GM12878 (cell line): ENCODE measurements around the gene RNF167. TPM values are rescaled to one million over a fixed set of nuclear protein-coding genes. Genes with fewer than 3 reads are reported as not detected.

Experiments used
- ATAC-seq: fragments of 200-7000 bp; cut with Tn5 transposase; 3 replicates; pipeline ENCODE4 v1.9.1; 2020; ENCODE audit warnings: mild to moderate bottlenecking, moderate library complexity
- BruUV-seq: library from RNA; stranded (reverse); fragments of 400-500 nt; replicated peaks from 2 replicates; lab custom pipeline; 2021; lab: Mats Ljungman, UMichigan
- CTCF ChIA-PET: fragments of 300-600 bp; sonication (Branson Sonifier 250); formaldehyde crosslinking; extraction: SDS; loops from one replicate; lab custom pipeline; 2021; ENCODE audit warnings: inconsistent platforms; lab: Yijun Ruan, JAX
- POLR2A ChIA-PET: fragments of 350-600 bp; formaldehyde crosslinking; extraction: SDS; loops from one replicate; lab custom pipeline; 2021; ENCODE audit warnings: inconsistent platforms; lab: Charles Lee
- RAD21 ChIA-PET: fragments of 300-600 bp; sonication (Branson Sonifier 250); formaldehyde crosslinking; loops from one replicate; lab custom pipeline; 2023; ENCODE audit warnings: antibody characterized with exemption; ENCODE audit not compliant: unreplicated experiment; lab: Charles Lee
- SMC1A ChIA-PET: fragments of 300-600 bp; sonication (Branson Sonifier 250); formaldehyde crosslinking; loops from one replicate; lab custom pipeline; 2023; ENCODE audit not compliant: unreplicated experiment, uncharacterized antibody; lab: Charles Lee
- DNase-seq: peaks from one replicate; pipeline ENCODE4 v3.0.0-alpha.2; 2011; ENCODE audit warnings: low read depth, low spot score
- FAIRE-seq: peaks from 3 replicates; lab custom pipeline; 2011; peaks lifted over from hg19 to GRCh38; lab: Jason Lieb, UNC
- H2AFZ ChIP-seq: 2 replicates; pipeline ENCODE4 v1.6.0; 2011; ENCODE audit warnings: low read depth, low read length, control low read depth; ENCODE audit not compliant: control insufficient read depth
- H3K27ac ChIP-seq: 2 replicates; pipeline ENCODE4 v1.5.1; 2011; ENCODE audit warnings: control low read depth; ENCODE audit not compliant: control insufficient read depth, insufficient read depth
- H3K27me3 ChIP-seq, 2 experiments: replicated peaks in 1 of 2; 2 replicates each; pipeline versions ENCODE4 v1.6.0 to v1.6.1; 2011; ENCODE audit warnings: low read length in 1 of 2; ENCODE audit not compliant: control insufficient read depth in 2 of 2, insufficient read depth in 2 of 2
- H3K36me3 ChIP-seq, 2 experiments: 2 replicates each; pipeline ENCODE4 v1.5.1; 2011; ENCODE audit warnings: low read length in 1 of 2; ENCODE audit not compliant: control insufficient read depth in 2 of 2, insufficient read depth in 2 of 2
- H3K4me1 ChIP-seq: 2 replicates; pipeline ENCODE4 v1.6.1; 2011; ENCODE audit warnings: mild to moderate bottlenecking, low read length, moderate library complexity, mixed read lengths; ENCODE audit not compliant: control insufficient read depth, insufficient read depth
- H3K4me2 ChIP-seq: 2 replicates; pipeline ENCODE4 v1.6.0; 2011; ENCODE audit warnings: control low read depth; ENCODE audit not compliant: control insufficient read depth, insufficient read depth
- H3K4me3 ChIP-seq: fragments of 200-600 bp; sonication (generic); 2 replicates; pipeline ENCODE4 v1.5.1; 2016
- H3K79me2 ChIP-seq: 2 replicates; pipeline ENCODE4 v1.6.0; 2011; ENCODE audit warnings: low read length; ENCODE audit not compliant: control insufficient read depth, insufficient read depth
- H3K9ac ChIP-seq: 2 replicates; pipeline ENCODE4 v1.8.0; 2011; ENCODE audit warnings: low read length, control low read depth, mixed read lengths; ENCODE audit not compliant: control insufficient read depth, insufficient read depth
- H3K9me3 ChIP-seq: replicated peaks from 3 replicates; pipeline ENCODE4 v1.5.1; 2011; ENCODE audit warnings: mild to moderate bottlenecking, low read length; ENCODE audit not compliant: control insufficient read depth, insufficient read depth
- H4K20me1 ChIP-seq: 2 replicates; pipeline ENCODE4 v1.6.0; 2011; ENCODE audit not compliant: control insufficient read depth, insufficient read depth
- CHD1 ChIP-seq: IDR thresholded peaks from 2 replicates; pipeline ENCODE4 v1.6.1; 2012; ENCODE audit warnings: low read depth, low read length, improper control_type of control experiment
- E2F8 ChIP-seq: fragments of 450-650 bp; IDR thresholded peaks from 2 replicates; pipeline ENCODE4 v1.6.1; 2018; ENCODE audit warnings: mild to moderate bottlenecking, low read depth, moderate library complexity; ENCODE audit not compliant: partially characterized antibody
- ELK1 ChIP-seq: IDR thresholded peaks from 2 replicates; pipeline ENCODE4 v1.6.1; 2012; ENCODE audit warnings: low read depth, low read length, improper control_type of control experiment
- KLF5 ChIP-seq: fragments of 450-650 bp; IDR thresholded peaks from 2 replicates; pipeline ENCODE4 v1.6.1; 2014; ENCODE audit warnings: mild to moderate bottlenecking; ENCODE audit not compliant: partially characterized antibody
- LARP7 ChIP-seq: fragments of 450-650 bp; IDR thresholded peaks from 2 replicates; pipeline ENCODE4 v1.6.1; 2017; ENCODE audit warnings: mild to moderate bottlenecking
- MTA2 ChIP-seq: fragments of 450-650 bp; IDR thresholded peaks from 2 replicates; pipeline ENCODE4 v1.6.1; 2016; ENCODE audit warnings: low read depth, mild to moderate bottlenecking, moderate library complexity
- NRF1 ChIP-seq: conservative IDR thresholded peaks from 2 replicates; pipeline ENCODE4 v1.6.1; 2011; ENCODE audit warnings: mild to moderate bottlenecking, low read depth, low read length, improper control_type of control experiment
- POLR2AphosphoS5 ChIP-seq: IDR thresholded peaks from 2 replicates; pipeline ENCODE4 v1.6.1; 2011; ENCODE audit warnings: mild to moderate bottlenecking, low read length, inconsistent platforms
- SMAD5 ChIP-seq: IDR thresholded peaks from 2 replicates; pipeline ENCODE4 v1.6.1; 2016; ENCODE audit warnings: antibody characterized with exemption, low read depth
- SPI1 ChIP-seq: IDR thresholded peaks from 2 replicates; pipeline ENCODE4 v1.6.1; 2011; ENCODE audit warnings: low read depth, mild to moderate bottlenecking, low read length, moderate library complexity, borderline replicate concordance; ENCODE audit not compliant: insufficient read depth
- SREBF1 ChIP-seq: IDR thresholded peaks from 2 replicates; pipeline ENCODE4 v1.6.1; 2012; ENCODE audit warnings: mild to moderate bottlenecking, low read length
- SRF ChIP-seq, 2 experiments: IDR thresholded peaks; 2 replicates each; pipeline ENCODE4 v1.6.1; 2011; ENCODE audit warnings: low read depth in 2 of 2, low read length in 2 of 2, mild to moderate bottlenecking in 1 of 2, moderate library complexity in 1 of 2
- SUZ12 ChIP-seq: fragments of 200-600 bp; sonication (generic); IDR thresholded peaks from one replicate; pipeline ENCODE4 v1.6.1; 2018; ENCODE audit warnings: antibody characterized with exemption, mild to moderate bottlenecking; ENCODE audit not compliant: unreplicated experiment
- TAF1 ChIP-seq: IDR thresholded peaks from 2 replicates; pipeline ENCODE4 v1.6.1; 2011; ENCODE audit warnings: mild to moderate bottlenecking, low read depth, low read length, borderline replicate concordance
- TBL1XR1 ChIP-seq: IDR thresholded peaks from 2 replicates; pipeline ENCODE4 v1.6.1; 2012; ENCODE audit warnings: low read depth, low read length, improper control_type of control experiment
- ZBTB4 ChIP-seq: fragments of 450-650 bp; formaldehyde crosslinking; IDR thresholded peaks from 2 replicates; pipeline ENCODE4 v1.4.0; 2022; ENCODE audit warnings: mild to moderate bottlenecking, moderate library complexity
- ZNF207 ChIP-seq: fragments of 450-650 bp; IDR thresholded peaks from 2 replicates; pipeline ENCODE4 v1.6.1; 2014; ENCODE audit warnings: antibody characterized with exemption, mild to moderate bottlenecking, borderline replicate concordance
- WGBS: methylation state at CpG from one replicate; pipeline ENCODE4 v1.1.6; 2016; ENCODE audit warnings: low lambda C conversion rate; ENCODE audit not compliant: insufficient replicate concordance, insufficient coverage; ENCODE audit errors: missing lambda C conversion rate; 5-methylcytosine and 5-hydroxymethylcytosine counted together
- in situ Hi-C: fragments of 300-500 bp; cut with MboI; formaldehyde crosslinking; loops from 9 replicates; pipeline ENCODE4 v1.14.3; 2018; ENCODE audit warnings: mixed read lengths
- intact Hi-C: fragments of 100-400 bp; cut with micrococcal nuclease; formaldehyde crosslinking; loops from one replicate; pipeline ENCODE4 v1.14.2; 2022; ENCODE audit not compliant: unreplicated experiment
- polyA plus RNA-seq, 11 experiments: library from polyadenylated mRNA; depleted of rRNA in 4 of 11; unstranded in 6 of 11; stranded (reverse) in 5 of 11; fragments of >200 nt; fragmentation: Nextera tagmentation in 4 of 11; fragmentation: Illumina TruSeq in 1 of 11; extraction: Ambion mirVana in 4 of 11; extraction: Trizol in 1 of 11; gene quantifications; 1 replicate in 1 of 11; 2 replicates in 10 of 11; pipeline versions ENCODE4 v1.2.1 to v1.2.3, GENCODE V29; 2011 to 2016; ENCODE audit warnings: inconsistent platforms in 2 of 11, missing spikeins in 2 of 11, low read depth in 1 of 11
- total RNA-seq, 4 experiments: library from RNA; depleted of rRNA in 3 of 4; stranded (reverse); fragments of >200 nt in 3 of 4; fragmentation: Illumina TruSeq in 1 of 4; extraction: Trizol in 1 of 4; gene quantifications; 2 replicates each; pipeline versions ENCODE4 v1.2.1 to v1.2.3, GENCODE V29; 2013 to 2021

RNF167 gene
- total and polyA plus RNA-seq, 10 of the 15 experiments (the other 5 are each of a cell fraction or from before 2014, with no cell fraction given) = 33.6 to 147 (median 57.6) TPM

DNA sequence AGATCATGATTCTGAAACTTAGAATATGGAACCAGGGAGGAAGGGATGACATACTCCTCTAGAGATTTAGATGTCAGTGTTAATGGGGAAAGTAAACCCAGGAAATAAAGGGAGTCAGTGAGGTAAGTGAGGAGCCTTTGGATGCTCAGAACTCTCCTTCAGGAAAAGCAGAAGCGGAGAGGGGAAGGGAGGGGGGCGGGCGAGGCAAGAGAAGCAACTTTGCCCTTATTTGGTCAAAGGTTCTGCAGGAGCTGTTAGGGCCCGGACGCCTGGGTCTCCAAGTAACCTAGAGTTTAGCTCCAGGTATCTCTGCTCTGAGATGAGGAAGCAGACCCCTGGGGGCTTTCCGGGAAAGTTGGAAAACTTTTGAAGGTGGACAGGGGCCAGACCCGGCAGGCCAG, 6.9 kb downstream of the RNF167 start:
- Histone ChIP-seq H3K9ac (peak overlapping the region; percentile 100), H4K20me1 (peaks cover 5% of the 10 kb centered on the region), H3K27me3 (no peaks in the 10 kb centered on the region), H3K36me3 (peaks cover 20% of the 10 kb centered on the region in 2 experiments), H3K4me1 (peaks cover 51% of the 10 kb centered on the region), H3K4me3 (peak overlapping the region; percentile 96), H3K27ac (peak overlapping the region; percentile 100), H3K4me2 (peak overlapping the region; percentile 55), H2AFZ (no peak overlapping the region), H3K9me3 (no peaks in the 10 kb centered on the region), H3K79me2 (peaks cover 77% of the 10 kb centered on the region)
- ChIA-PET POLR2A (interaction anchor here (0.8 to 17.5 kb wide), 3 partner anchors 19 to 115 kb away, joined by 4 to 272 read pairs (median 5); partner anchors contain the start of genes INCA1, KIF1C and SPAG7), RAD21 (interaction anchor here (0.7 to 9.8 kb wide), 5 partner anchors 7 to 44 kb away, joined by 3 to 73 read pairs (median 4); partner anchors contain the start of genes CAMTA2, CHRNE, RNF167 and SLC25A11), SMC1A (interaction anchor here (7.1 kb wide), 1 partner anchor 20 kb away, joined by 50 read pairs; the partner anchor contains the start of gene SPAG7), CTCF (interaction anchor here (1.0 to 3.3 kb wide), 3 partner anchors 19 to 38 kb away, joined by 4 to 13 read pairs (median 12); partner anchors contain the start of gene SPAG7)
- intact Hi-C loops = no loop called here
- 0% methylated on average over 6 of the region's 7 CpGs for WGBS
- FAIRE-seq (no peak), DNase-seq (no peak), ATAC-seq (no peak)
- in situ Hi-C loops = no loop called here
- no TSS peak for BruUV-seq
- TF ChIP-seq TAF1 (no peak), CHD1 (0 out of 2 replicates have a peak, but pooled peaks have one; percentile 52), MTA2 (no peak), KLF5 (no peak), LARP7 (0 out of 2 replicates have a peak, but pooled peaks have one; percentile 22), SMAD5 (no peak; the same call in 1 of the 2 replicates), ZBTB4 (CRISPR knock-in tag) (no peak), SREBF1 (no peak), NRF1 (no peak), SUZ12 (no peak), TBL1XR1 (0 out of 2 replicates have a peak, but pooled peaks have one; percentile 34), SPI1 (peak; percentile 40; the same call in 1 of the 2 replicates), ZNF207 (no peak), SRF (IDR thresholded peaks at IDR 0.05; ENCODE audit: low read depth in 2 of 2, low read length in 2 of 2) (peak; percentile 85 to 97), ELK1 (peak; percentile 54), POLR2AphosphoS5 (peak; percentile 51), E2F8 (no peak)
